DOHH2 (cell line): ENCODE measurements around the gene PPP2R2C.

ENCODE experiments used
- EZH2phosphoT487 ChIP-seq: fragments of 200-600 bp; sonication (generic); IDR thresholded peaks from 2 replicates; pipeline ENCODE4 v1.6.1; 2017; ENCODE audit warnings: borderline replicate concordance, mild to moderate bottlenecking, antibody characterized with exemption, low read length, moderate library complexity, mixed read lengths
- TF ChIP-seq, protein P1 (sequence below): fragments of 200-600 bp; sonication (generic); IDR thresholded peaks from one replicate; pipeline ENCODE4 v1.5.1; 2014; ENCODE audit warnings: antibody characterized with exemption, mild to moderate bottlenecking, low read depth, low read length; ENCODE audit not compliant: poor library complexity, severe bottlenecking

DNA sequence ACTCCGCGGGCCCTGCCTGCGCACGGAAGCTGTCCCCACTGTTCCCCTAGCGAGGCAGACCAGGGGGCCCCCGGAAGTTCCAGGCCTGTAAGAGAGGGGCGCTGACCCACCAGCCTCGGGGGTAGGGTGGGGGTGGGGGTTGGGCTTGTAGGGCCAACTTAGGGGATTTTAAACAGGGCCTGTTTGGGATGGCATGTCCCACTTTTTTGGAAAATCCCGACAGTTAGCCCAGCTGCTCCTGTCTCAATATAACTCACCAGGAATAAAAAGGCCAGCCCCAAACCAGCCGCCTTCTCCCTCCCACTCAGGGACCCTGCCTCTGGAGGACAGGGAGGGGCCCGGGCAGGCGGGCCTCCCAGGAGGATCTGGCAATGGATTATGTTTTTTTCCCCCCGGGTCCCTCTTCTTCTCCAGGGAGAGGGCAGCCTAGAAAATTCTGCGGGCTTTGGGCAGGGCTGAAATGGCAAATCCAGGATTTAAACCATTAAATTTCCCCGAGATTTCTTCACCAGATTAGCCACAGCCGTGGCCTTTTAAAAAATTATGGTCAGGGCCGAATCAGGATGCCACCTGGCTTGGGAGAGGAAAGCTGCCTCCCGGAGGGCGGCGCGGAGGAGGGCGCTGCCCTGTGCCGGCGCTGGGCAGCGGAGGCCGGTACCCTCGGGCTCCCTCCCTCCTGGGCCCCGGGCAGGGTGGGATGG lies 957 bp downstream of the PPP2R2C start:
- TF ChIP-seq, protein P1, sequence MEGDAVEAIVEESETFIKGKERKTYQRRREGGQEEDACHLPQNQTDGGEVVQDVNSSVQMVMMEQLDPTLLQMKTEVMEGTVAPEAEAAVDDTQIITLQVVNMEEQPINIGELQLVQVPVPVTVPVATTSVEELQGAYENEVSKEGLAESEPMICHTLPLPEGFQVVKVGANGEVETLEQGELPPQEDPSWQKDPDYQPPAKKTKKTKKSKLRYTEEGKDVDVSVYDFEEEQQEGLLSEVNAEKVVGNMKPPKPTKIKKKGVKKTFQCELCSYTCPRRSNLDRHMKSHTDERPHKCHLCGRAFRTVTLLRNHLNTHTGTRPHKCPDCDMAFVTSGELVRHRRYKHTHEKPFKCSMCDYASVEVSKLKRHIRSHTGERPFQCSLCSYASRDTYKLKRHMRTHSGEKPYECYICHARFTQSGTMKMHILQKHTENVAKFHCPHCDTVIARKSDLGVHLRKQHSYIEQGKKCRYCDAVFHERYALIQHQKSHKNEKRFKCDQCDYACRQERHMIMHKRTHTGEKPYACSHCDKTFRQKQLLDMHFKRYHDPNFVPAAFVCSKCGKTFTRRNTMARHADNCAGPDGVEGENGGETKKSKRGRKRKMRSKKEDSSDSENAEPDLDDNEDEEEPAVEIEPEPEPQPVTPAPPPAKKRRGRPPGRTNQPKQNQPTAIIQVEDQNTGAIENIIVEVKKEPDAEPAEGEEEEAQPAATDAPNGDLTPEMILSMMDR = no peak
- no peak for TF ChIP-seq EZH2phosphoT487
